Stimulated activated naive CD4-positive, alpha-beta T cell (primary cell): ENCODE results near the gene TBC1D20.
A peak's percentile ranks its signal among the peaks of the same experiment; 100 is the strongest.

ENCODE experiments used
- DNase-seq, 6 experiments: peaks; one replicate each; lab custom pipeline; 2025; lab: John Stamatoyannopoulos, UW

The TBC1D20 gene

GRCh38 chr20:437787-438486 is 24.4 kb downstream of the TBC1D20 start:
- no peak for DNase-seq

GRCh38 chr20:436476-436875 is 25.9 kb downstream of the TBC1D20 start:
- DNase-seq = no peak

- DNase-seq = no peak
These were observed 26.8 kb downstream of the TBC1D20 start for GRCh38 chr20:435558-435957.

GRCh38 chr20:434661-435419 is 27.5 kb downstream of the TBC1D20 start:
- DNase-seq = no peak

GRCh38 chr20:434221-434620 is 28.1 kb downstream of the TBC1D20 start:
- DNase-seq = no peak

- DNase-seq = peak in 2 of 6 experiments; percentile 10 to 14
These were observed 28.9 kb downstream of the TBC1D20 start for GRCh38 chr20:433300-433975.

GRCh38 chr20:432677-433299 is 29.5 kb downstream of the TBC1D20 start:
- no peak for DNase-seq

- DNase-seq = no peak
These were observed 30.1 kb downstream of the TBC1D20 start for GRCh38 chr20:432208-432607.

GRCh38 chr20:431012-431904 is 31.1 kb downstream of the TBC1D20 start:
- DNase-seq = peak in 4 of 6 experiments; percentile 10 to 29 (median 18)

- DNase-seq = no peak
These were observed 32.0 kb downstream of the TBC1D20 start for GRCh38 chr20:430091-430999.

GRCh38 chr20:428658-429200 is 33.6 kb downstream of the TBC1D20 start:
- no peak for DNase-seq

- no peak for DNase-seq
These were observed 34.3 kb downstream of the TBC1D20 start for GRCh38 chr20:427849-428657.

GRCh38 chr20:427401-427800 is 34.9 kb downstream of the TBC1D20 start:
- no peak for DNase-seq

GRCh38 chr20:426566-426965 is 35.8 kb downstream of the TBC1D20 start:
- DNase-seq = no peak

GRCh38 chr20:421685-422250 is 40.6 kb downstream of the TBC1D20 start:
- DNase-seq = no peak

- no peak for DNase-seq
These were observed 41.4 kb downstream of the TBC1D20 start for GRCh38 chr20:420721-421574.

GRCh38 chr20:420166-420620 is 42.1 kb downstream of the TBC1D20 start:
- no peak for DNase-seq
